HFFc6 (cell line): ENCODE measurements around the gene VAC14. TPM values are rescaled to one million over a fixed set of nuclear protein-coding genes. Genes with fewer than 3 reads are reported as not detected.

ENCODE experiments used
- DNase-seq: peaks from one replicate; pipeline ENCODE4 v3.0.0-alpha.2; 2018
- H3K27ac Mint-ChIP-seq: 2 replicates; pipeline ENCODE4 v1.8.0; 2020; ENCODE audit warnings: mild to moderate bottlenecking, mixed read lengths
- H3K27me3 Mint-ChIP-seq: 2 replicates; pipeline ENCODE4 v1.8.0; 2021; ENCODE audit warnings: mild to moderate bottlenecking, moderate library complexity, mixed read lengths; ENCODE audit not compliant: insufficient read depth
- H3K36me3 Mint-ChIP-seq: 2 replicates; pipeline ENCODE4 v1.8.0; 2021; ENCODE audit warnings: low read depth, mixed read lengths
- H3K4me1 Mint-ChIP-seq: 2 replicates; pipeline ENCODE4 v1.8.0; 2020; ENCODE audit warnings: low read depth, mixed read lengths
- H3K4me3 Mint-ChIP-seq: 2 replicates; pipeline ENCODE4 v1.8.0; 2020; ENCODE audit warnings: mild to moderate bottlenecking, moderate library complexity, mixed read lengths
- H3K9me3 Mint-ChIP-seq: 2 replicates; pipeline ENCODE4 v1.8.0; 2020; ENCODE audit warnings: mild to moderate bottlenecking, mixed read lengths
- total RNA-seq, 6 experiments: library from RNA; stranded (reverse); fragmentation: NEBNext Ultra II Directional; extraction: Animal tissue kit (Norgen Biotek cat#: 25700); gene quantifications; 2 replicates in 1 of 6; 3 replicates in 5 of 6; pipeline ENCODE4 v1.2.3, GENCODE V29; 2021
- TF ChIP-seq, protein P1 (sequence below): fragments of 200-600 bp; sonication (generic); IDR thresholded peaks from 2 replicates; pipeline ENCODE4 v1.5.0; 2021; ENCODE audit warnings: antibody characterized with exemption, mild to moderate bottlenecking

VAC14 gene
- total RNA-seq, 6 experiments from 2014 or later: 34.5 to 45.5 (median 37.6) TPM

DNA sequence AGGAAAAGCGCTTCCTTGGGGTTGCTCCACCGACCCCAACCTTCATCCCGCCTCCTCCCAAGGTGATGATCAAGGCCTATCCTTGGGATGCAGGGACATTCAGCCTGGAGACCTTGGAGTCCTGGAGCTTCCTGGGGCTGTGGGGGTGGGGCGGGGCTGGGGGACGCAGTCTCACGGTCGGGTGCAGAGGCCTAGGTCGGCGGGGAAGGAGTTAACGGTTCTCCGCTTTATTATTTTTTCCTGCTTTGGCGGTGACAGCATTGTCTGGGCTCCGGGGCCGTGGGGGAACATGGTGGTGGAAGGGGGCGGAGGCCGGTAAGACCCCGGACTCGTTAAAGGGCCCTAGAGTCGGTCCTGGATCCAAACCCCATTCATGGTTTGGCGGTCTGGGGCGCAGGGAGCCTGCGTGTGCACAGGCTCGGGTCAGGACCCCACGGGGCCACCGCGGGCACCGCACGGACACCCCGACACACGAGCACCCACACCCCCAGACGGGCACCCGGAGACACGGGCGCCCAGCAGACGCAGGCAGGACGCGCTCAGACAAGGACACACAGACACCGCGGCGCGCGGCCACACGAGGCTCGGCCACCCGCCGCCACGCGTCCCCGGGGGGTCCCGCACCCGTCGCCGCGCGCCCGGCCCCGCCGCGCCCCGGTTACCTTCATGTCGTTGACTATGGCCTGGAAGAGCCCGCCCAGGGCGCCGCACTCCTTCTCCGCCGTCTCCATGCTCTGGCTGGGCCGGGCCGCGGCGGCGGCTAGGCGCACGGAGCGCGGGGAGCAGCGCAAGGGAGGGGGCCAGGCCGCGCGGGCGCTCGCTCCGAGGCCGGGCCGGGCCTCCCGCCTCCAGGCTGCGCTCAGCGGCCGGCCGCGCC lies 115.7 kb downstream of the VAC14 start:
- H3K9me3 Mint-ChIP-seq: no peaks in the 10 kb centered on the region
- peak overlapping the region; percentile 90 for H3K4me3 Mint-ChIP-seq
- H3K36me3 Mint-ChIP-seq: no peaks in the 10 kb centered on the region
- peaks cover 3% of the 10 kb centered on the region for H3K27me3 Mint-ChIP-seq
- H3K4me1 Mint-ChIP-seq: peaks cover 41% of the 10 kb centered on the region
- DNase-seq: no peak
- TF ChIP-seq, protein P1, sequence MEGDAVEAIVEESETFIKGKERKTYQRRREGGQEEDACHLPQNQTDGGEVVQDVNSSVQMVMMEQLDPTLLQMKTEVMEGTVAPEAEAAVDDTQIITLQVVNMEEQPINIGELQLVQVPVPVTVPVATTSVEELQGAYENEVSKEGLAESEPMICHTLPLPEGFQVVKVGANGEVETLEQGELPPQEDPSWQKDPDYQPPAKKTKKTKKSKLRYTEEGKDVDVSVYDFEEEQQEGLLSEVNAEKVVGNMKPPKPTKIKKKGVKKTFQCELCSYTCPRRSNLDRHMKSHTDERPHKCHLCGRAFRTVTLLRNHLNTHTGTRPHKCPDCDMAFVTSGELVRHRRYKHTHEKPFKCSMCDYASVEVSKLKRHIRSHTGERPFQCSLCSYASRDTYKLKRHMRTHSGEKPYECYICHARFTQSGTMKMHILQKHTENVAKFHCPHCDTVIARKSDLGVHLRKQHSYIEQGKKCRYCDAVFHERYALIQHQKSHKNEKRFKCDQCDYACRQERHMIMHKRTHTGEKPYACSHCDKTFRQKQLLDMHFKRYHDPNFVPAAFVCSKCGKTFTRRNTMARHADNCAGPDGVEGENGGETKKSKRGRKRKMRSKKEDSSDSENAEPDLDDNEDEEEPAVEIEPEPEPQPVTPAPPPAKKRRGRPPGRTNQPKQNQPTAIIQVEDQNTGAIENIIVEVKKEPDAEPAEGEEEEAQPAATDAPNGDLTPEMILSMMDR: no peak
- H3K27ac Mint-ChIP-seq: peak overlapping the region; percentile 77

DNA sequence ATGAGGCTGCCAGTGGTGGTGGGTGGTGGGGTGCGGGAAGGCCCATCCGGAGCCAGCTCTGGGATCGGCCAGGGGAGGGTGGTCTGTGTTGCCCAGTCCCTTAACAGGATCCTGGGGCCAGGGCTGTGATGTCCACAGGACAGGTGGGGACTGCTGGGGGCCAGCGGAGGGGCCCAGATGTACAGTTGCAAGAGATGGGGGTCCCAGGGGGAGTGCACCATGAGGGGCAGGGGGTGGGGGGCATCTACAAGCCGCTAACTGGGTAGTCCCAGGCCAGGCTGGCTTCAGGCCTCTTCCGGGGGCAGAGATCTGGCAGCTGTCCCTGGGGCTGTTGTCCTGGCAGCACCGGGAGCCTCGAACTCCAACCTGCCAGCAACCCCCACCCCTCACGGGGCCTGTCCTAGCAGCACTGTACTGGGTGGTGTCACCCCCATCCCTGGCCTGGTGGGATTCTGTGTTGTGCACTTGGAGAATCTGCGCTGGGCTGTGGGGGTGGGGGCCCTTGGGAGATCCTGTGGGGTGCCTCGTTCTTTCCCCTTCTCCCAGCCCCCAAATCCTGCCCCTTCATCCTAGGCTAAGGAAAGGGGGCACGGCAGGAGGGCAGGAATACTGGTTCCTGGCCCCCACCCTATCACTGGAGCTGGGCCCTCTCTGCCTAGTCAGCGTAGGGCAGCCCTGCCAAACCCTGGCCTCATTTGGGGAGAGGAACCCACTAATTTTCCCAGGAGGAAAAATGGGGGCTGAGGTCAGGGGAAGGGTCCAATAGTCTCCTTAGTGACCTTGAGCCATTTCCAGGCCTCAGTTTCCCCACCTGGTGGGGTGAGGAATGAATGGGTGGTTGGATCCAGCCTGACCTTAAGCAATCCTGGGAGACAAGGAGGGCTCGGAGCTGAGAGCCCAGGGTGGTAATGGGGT lies 116.6 kb downstream of the VAC14 start:
- peaks cover 3% of the 10 kb centered on the region for H3K27me3 Mint-ChIP-seq
- DNase-seq: no peak
- TF ChIP-seq, protein P1: no peak
- peak overlapping the region; percentile 90 for H3K4me3 Mint-ChIP-seq
- no peaks in the 10 kb centered on the region for H3K9me3 Mint-ChIP-seq
- H3K27ac Mint-ChIP-seq: peak overlapping the region; percentile 77
- H3K4me1 Mint-ChIP-seq: peaks cover 41% of the 10 kb centered on the region
- no peaks in the 10 kb centered on the region for H3K36me3 Mint-ChIP-seq

- no peak for DNase-seq
- H3K4me1 Mint-ChIP-seq: peaks cover 35% of the 10 kb centered on the region
- H3K27me3 Mint-ChIP-seq: peaks cover 3% of the 10 kb centered on the region
- H3K4me3 Mint-ChIP-seq: peak overlapping the region; percentile 90
- H3K27ac Mint-ChIP-seq: peak overlapping the region; percentile 61
- no peaks in the 10 kb centered on the region for H3K9me3 Mint-ChIP-seq
- H3K36me3 Mint-ChIP-seq: no peaks in the 10 kb centered on the region
- TF ChIP-seq, protein P1: no peak
Observed at GRCh38 chr16:70683146-70683944, 117.6 kb downstream of the VAC14 start.

DNA sequence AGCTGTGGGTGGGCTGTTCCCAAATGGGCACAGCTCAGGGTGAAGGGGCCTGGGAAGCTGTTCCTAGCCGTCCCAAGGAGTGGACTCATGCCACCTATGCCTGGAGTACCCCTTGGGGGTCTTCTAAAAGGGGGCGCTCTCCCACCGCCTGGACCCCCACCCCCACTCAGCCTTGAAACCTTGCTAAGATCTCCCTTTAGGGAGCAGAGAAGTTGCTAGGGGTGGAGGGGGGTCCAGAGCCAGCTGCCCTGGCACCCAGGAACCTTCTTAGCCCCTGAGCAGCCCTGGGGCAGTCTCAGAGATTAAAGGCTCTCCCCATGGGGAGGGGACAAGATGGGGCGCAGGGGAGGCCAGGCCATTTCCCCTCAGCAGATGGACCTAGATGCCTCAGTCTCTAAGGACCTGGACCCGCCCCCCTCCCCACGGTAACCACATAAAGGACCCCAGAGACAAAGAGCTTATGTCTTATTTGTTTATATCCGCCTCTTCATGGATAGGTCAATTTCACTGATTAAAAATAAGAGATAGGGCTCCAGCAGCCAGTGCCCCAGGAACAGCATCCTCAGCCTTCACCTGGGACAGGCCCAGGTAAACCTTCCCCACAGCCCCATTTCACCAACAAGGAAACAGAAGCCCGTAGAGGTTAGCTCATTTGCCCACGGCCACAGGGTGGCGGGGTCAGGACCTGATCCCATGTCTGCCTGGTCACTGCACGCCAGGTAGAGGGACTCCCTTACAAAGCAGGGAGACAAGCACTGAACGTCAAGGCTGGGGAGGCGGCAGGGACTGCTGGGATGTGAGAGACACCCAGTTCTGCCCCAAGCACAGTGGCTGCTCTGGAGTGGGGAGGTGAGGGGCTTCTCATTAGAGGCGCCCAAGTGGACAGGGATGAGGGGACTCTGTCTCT lies 118.5 kb downstream of the VAC14 start:
- DNase-seq: no peak
- H3K27ac Mint-ChIP-seq: 0 out of 2 replicates have a peak overlapping the region, but pooled peaks have one; percentile 31
- H3K4me3 Mint-ChIP-seq: peak overlapping the region; percentile 24; the same call in 1 of the 2 replicates
- H3K9me3 Mint-ChIP-seq: no peaks in the 10 kb centered on the region
- TF ChIP-seq, protein P1: no peak
- no peaks in the 10 kb centered on the region for H3K36me3 Mint-ChIP-seq
- peaks cover 26% of the 10 kb centered on the region for H3K4me1 Mint-ChIP-seq
- H3K27me3 Mint-ChIP-seq: peaks cover 5% of the 10 kb centered on the region; the same call in 1 of the 2 replicates
